ENCODE data around the gene KLF6.

GRCh38 chr10:3750854-3751253 is 34.2 kb downstream of the KLF6 start:
- TF ChIP-seq POLR2A (IDR thresholded peaks at IDR 0.05; ENCODE audit: low read length) = no peak
- no peak for TF ChIP-seq GATA1 (IDR thresholded peaks at IDR 0.05; ENCODE audit: low read depth, low read length)

Measured in erythroblast (primary cell).